Neural cell (in vitro differentiated cells): ENCODE results near the gene FBLIM1.

Experiments
- CTCF ChIP-seq: fragments of 450-650 bp; IDR thresholded peaks from 2 replicates; pipeline ENCODE4 v1.5.1; 2014; ENCODE audit warnings: antibody characterized with exemption, mild to moderate bottlenecking, moderate library complexity; ENCODE audit not compliant: poor library complexity, severe bottlenecking
- EP300 ChIP-seq: fragments of 450-650 bp; conservative IDR thresholded peaks from 2 replicates; pipeline ENCODE4 v1.6.1; 2014; ENCODE audit warnings: antibody characterized with exemption, mild to moderate bottlenecking, moderate library complexity; ENCODE audit not compliant: poor library complexity, severe bottlenecking
- EZH2 ChIP-seq: fragments of 200-600, 300-800 bp; shearing (Covaris generic), sonication (generic); IDR thresholded peaks from 2 replicates; pipeline ENCODE4 v1.6.1; 2014; ENCODE audit warnings: antibody characterized with exemption, low read length, borderline replicate concordance, mild to moderate bottlenecking; ENCODE audit not compliant: insufficient read depth, poor library complexity, severe bottlenecking
- MXI1 ChIP-seq: fragments of 450-650 bp; conservative IDR thresholded peaks from 2 replicates; pipeline ENCODE4 v1.6.1; 2014; ENCODE audit warnings: antibody characterized with exemption, mild to moderate bottlenecking; ENCODE audit not compliant: poor library complexity, severe bottlenecking
- POLR2AphosphoS5 ChIP-seq: IDR thresholded peaks from 2 replicates; pipeline ENCODE4 v1.6.1; 2012
- RAD21 ChIP-seq: fragments of 450-650 bp; conservative IDR thresholded peaks from 2 replicates; pipeline ENCODE4 v1.6.1; 2014; ENCODE audit warnings: antibody characterized with exemption, mild to moderate bottlenecking, moderate library complexity
- REST ChIP-seq: IDR thresholded peaks from 2 replicates; pipeline ENCODE4 v1.6.1; 2012; ENCODE audit warnings: borderline replicate concordance
- TAF1 ChIP-seq: IDR thresholded peaks from 2 replicates; pipeline ENCODE4 v1.6.1; 2012; ENCODE audit warnings: low read depth

- no peak for TF ChIP-seq RAD21
- TF ChIP-seq CTCF = no peak
- no peak for TF ChIP-seq EZH2
- no peak for TF ChIP-seq MXI1
- no peak for TF ChIP-seq EP300
- no peak for TF ChIP-seq TAF1
- TF ChIP-seq REST = no peak
- TF ChIP-seq POLR2AphosphoS5 = no peak
Measured at GRCh38 chr1:15788624-15789301, 30.2 kb downstream of the FBLIM1 start.
